Right atrium auricular region (tissue), 2 donors: Measurements from ENCODE around the gene SLC23A2. TPM values are rescaled to one million over a fixed set of nuclear protein-coding genes. Genes with fewer than 3 reads are reported as not detected.
"Not testable (repeated sequence)": the region's sequence is repeated elsewhere in the genome, so short reads cannot be mapped to it uniquely, and the experiment has no call there.

Source experiments
- DNase-seq: peaks from one replicate; pipeline ENCODE4 v3.0.0-alpha.2; 2019; ENCODE audit warnings: low spot score
- H3K27ac ChIP-seq, 2 donors: fragments of 200-600 bp; sonication (generic); 1 replicate in 1 of 2; 2 replicates in 1 of 2; pipeline ENCODE4 v1.5.1; 2016 to 2019
- H3K27me3 ChIP-seq, 2 donors: fragments of 200-600 bp; sonication (generic); one replicate each; pipeline versions ENCODE4 v1.5.1 to v1.6.0; 2017 to 2019
- H3K36me3 ChIP-seq: fragments of 200-600 bp; sonication (generic); one replicate; pipeline ENCODE4 v1.5.1; 2016
- H3K4me1 ChIP-seq, 2 donors: fragments of 200-600 bp; sonication (generic); one replicate each; pipeline versions ENCODE4 v1.5.1 to v1.6.0; 2017 to 2019
- H3K4me3 ChIP-seq, 2 donors: fragments of 200-600 bp; sonication (generic); 1 replicate in 1 of 2; 2 replicates in 1 of 2; pipeline ENCODE4 v1.5.1; 2017 to 2019; ENCODE audit warnings: mild to moderate bottlenecking in 1 of 2, moderate library complexity in 1 of 2
- H3K9me3 ChIP-seq, 2 donors: fragments of 200-600 bp; sonication (generic); one replicate each; pipeline ENCODE4 v1.5.1; 2019
- total RNA-seq, 2 donors: library from RNA; depleted of rRNA; stranded (reverse); fragments of >200 nt; gene quantifications; one replicate each; pipeline ENCODE4 v1.1.0, GENCODE V29; 2016
- TF ChIP-seq, protein P1 (sequence below), 2 donors: fragments of 200-600 bp; sonication (generic); IDR thresholded peaks; one replicate each; pipeline ENCODE4 v1.5.1; 2019; ENCODE audit warnings: antibody characterized with exemption in 2 of 2

SLC23A2 gene
- total RNA-seq, 2 donors from 2014 or later, result 9.8 to 10.8 TPM

GRCh38 chr20:5020760-5021159 is 19.4 kb upstream of the SLC23A2 start:
- Histone ChIP-seq H3K27me3 (no peaks in the 10 kb centered on the region), H3K4me1 (no peaks in the 10 kb centered on the region), H3K9me3 (no peaks in the 10 kb centered on the region), H3K4me3 (no peak overlapping the region), H3K27ac (no peak overlapping the region), H3K36me3 (no peaks in the 10 kb centered on the region)
- DNase-seq, result no peak
- TF ChIP-seq, protein P1, sequence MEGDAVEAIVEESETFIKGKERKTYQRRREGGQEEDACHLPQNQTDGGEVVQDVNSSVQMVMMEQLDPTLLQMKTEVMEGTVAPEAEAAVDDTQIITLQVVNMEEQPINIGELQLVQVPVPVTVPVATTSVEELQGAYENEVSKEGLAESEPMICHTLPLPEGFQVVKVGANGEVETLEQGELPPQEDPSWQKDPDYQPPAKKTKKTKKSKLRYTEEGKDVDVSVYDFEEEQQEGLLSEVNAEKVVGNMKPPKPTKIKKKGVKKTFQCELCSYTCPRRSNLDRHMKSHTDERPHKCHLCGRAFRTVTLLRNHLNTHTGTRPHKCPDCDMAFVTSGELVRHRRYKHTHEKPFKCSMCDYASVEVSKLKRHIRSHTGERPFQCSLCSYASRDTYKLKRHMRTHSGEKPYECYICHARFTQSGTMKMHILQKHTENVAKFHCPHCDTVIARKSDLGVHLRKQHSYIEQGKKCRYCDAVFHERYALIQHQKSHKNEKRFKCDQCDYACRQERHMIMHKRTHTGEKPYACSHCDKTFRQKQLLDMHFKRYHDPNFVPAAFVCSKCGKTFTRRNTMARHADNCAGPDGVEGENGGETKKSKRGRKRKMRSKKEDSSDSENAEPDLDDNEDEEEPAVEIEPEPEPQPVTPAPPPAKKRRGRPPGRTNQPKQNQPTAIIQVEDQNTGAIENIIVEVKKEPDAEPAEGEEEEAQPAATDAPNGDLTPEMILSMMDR (IDR thresholded peaks at IDR 0.05), result no peak

DNA sequence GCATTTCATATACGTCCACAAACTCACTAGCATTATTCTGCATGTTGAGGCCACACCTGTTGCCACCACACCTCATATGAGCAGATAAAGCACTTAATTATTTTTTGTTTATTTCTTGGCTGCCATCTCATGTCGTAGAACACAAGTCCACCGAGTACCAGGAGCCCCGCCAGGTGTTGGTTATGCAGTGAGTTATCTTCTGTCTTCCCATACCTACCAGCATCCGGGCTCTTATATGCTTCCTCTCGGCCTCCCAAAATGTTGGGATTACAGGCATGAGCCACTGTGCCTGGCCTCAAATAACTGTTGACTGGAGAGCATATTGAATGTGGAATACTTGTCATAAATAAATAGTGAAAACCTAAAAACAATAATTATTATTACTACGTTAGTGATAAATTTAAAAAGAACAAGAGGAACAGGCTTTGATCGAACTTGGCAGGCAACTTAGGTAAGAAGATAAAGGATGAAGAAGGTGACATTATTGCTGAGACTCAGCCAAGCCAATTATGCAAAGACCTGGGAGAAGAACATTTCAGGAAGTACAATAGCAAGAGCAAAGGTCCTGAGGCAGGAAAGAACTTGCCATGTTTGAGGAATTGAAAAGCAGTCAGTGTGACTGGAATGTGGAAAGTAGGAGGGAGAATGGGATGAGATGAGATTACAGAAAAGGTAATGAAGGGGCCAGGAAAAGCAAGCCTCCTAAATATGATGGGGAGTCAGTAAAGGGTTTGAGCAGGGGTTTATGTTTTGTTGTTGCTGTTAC is 12.6 kb upstream of the SLC23A2 start:
- no peak overlapping the region for H3K4me3 ChIP-seq
- no peaks in the 10 kb centered on the region for H3K27me3 ChIP-seq
- no peaks in the 10 kb centered on the region for H3K36me3 ChIP-seq
- TF ChIP-seq, protein P1 (IDR thresholded peaks at IDR 0.05), result no peak
- H3K9me3 ChIP-seq, result no peaks in the 10 kb centered on the region
- no peak for DNase-seq
- H3K4me1 ChIP-seq, result no peaks in the 10 kb centered on the region
- no peak overlapping the region for H3K27ac ChIP-seq

DNA sequence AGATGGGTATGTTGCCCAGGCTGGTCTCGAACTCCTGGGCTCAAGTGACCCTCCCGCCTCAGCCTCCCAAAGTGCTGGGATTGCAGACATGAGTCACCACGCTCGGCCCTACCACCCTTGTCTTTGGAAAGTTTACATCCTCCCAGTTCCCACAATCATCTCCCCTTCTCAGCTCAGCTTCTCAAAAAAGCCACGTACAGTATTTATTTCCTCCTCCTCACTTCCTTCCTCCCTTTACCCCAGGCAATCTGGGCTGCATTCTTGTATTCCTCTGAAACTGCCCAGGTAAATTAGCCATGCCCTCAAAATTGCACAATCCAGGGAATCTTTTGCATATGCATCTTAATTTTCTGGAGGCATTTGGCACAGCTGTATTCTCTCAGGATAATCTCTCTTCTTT is 7.4 kb upstream of the SLC23A2 start:
- Histone ChIP-seq H3K27ac (no peak overlapping the region), H3K36me3 (no peaks in the 10 kb centered on the region), H3K9me3 (no peaks in the 10 kb centered on the region), H3K4me1 (no peaks in the 10 kb centered on the region), H3K4me3 (no peak overlapping the region), H3K27me3 (no peaks in the 10 kb centered on the region)
- DNase-seq, result no peak
- TF ChIP-seq, protein P1 (IDR thresholded peaks at IDR 0.05), result no peak

DNA sequence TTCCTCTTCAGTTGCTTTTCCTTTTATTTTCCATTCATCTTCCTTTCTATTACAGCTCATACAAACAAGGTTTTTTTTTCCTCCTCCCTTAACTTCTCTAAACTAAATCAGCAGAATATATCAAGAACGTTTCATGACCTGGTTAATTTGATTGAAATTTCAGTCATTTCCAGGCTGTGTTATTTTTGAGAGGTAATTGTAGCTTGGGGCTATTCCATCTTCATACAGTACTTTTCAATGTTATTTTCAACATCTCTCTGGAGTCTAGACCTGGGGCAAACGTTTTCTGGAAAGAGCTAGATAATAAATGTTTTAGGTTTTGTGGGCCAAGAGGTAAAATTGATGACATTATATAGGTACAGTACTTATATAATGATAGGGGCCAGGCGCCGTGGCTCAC is 4.0 kb upstream of the SLC23A2 start:
- H3K27ac ChIP-seq, result no peak overlapping the region
- no peak overlapping the region for H3K4me3 ChIP-seq
- no peaks in the 10 kb centered on the region for H3K36me3 ChIP-seq
- H3K9me3 ChIP-seq, result no peaks in the 10 kb centered on the region
- no peak for DNase-seq
- H3K27me3 ChIP-seq, result no peaks in the 10 kb centered on the region
- TF ChIP-seq, protein P1 (IDR thresholded peaks at IDR 0.05), result no peak
- H3K4me1 ChIP-seq, result peaks cover 0 to 4% of the 10 kb centered on the region in 2 donors

DNA sequence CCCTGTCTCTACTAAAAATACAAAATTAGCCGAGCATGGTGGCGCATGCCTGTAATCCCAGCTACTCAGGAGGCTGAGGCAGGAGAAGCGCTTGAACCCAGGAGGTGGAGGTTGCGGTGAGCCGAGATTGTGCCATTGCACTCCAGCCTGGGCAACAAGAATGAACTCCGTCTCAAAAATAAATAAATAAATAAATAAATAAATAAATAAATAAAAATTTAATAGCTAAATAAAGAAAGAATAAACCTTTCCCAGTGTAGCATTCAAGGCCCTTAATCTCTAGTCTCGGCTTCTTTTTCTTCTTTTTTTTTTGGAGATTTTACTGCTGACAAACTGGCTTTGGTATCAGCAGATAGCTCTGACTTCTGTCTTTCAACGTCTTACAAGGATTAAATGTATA is 3.5 kb upstream of the SLC23A2 start:
- DNase-seq, H3K4me3 ChIP-seq, H3K27me3 ChIP-seq, H3K27ac ChIP-seq, H3K36me3 ChIP-seq, H3K9me3 ChIP-seq, H3K4me1 ChIP-seq: not testable (repeated sequence)

DNA sequence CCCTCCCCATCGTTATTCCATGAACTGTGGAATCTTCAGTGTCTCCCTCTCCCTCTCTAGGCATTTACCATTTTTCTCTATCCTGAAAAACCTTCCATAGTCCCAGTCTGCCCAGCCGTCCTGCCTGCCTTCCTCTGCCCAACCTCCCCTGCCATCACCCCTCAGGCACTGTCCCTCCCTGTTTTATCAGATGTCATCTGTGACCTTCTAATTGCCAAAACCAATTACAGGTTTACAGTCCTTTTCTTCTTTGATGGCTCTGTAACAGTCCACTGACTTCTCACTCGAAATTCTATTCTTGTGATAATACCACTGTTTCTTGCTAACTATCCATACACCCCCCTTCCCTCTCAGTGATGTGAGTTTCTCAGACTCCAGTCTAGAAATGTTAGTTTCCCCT is 2.3 kb upstream of the SLC23A2 start:
- Histone ChIP-seq H3K36me3 (no peaks in the 10 kb centered on the region), H3K4me3 (no peak overlapping the region), H3K27ac (no peak overlapping the region), H3K27me3 (no peaks in the 10 kb centered on the region), H3K4me1 (peaks cover 0 to 11% of the 10 kb centered on the region in 2 donors), H3K9me3 (no peaks in the 10 kb centered on the region)
- no peak for DNase-seq
- TF ChIP-seq, protein P1 (IDR thresholded peaks at IDR 0.05), result no peak
